Left ventricle myocardium inferior (tissue), 1 donor: ENCODE results near the gene PIWIL1. TPM values are rescaled to one million over a fixed set of nuclear protein-coding genes. Genes with fewer than 3 reads are reported as not detected.

Experiments
- DNase-seq: peaks from one replicate; pipeline ENCODE4 v3.0.0-alpha.2; 2020
- H3K27ac ChIP-seq: fragments of 200-600 bp; replicated peaks from 2 replicates; pipeline ENCODE4 v1.8.0; 2021
- H3K27me3 ChIP-seq: fragments of 200-600 bp; 2 replicates; pipeline ENCODE4 v1.8.0; 2021; ENCODE audit warnings: low read depth
- H3K36me3 ChIP-seq: fragments of 200-600 bp; 2 replicates; pipeline ENCODE4 v1.8.0; 2021
- H3K4me1 ChIP-seq: fragments of 200-600 bp; 2 replicates; pipeline ENCODE4 v1.8.0; 2021
- H3K4me3 ChIP-seq: fragments of 200-600 bp; 2 replicates; pipeline ENCODE4 v1.8.0; 2021; ENCODE audit warnings: mild to moderate bottlenecking, moderate library complexity
- H3K9me3 ChIP-seq: fragments of 200-600 bp; replicated peaks from 2 replicates; pipeline ENCODE4 v1.8.0; 2021
- CTCF ChIP-seq: fragments of 200-600 bp; IDR thresholded peaks from 2 replicates; pipeline ENCODE4 v1.8.0; 2021; ENCODE audit warnings: antibody characterized with exemption, mild to moderate bottlenecking, borderline replicate concordance
- intact Hi-C: fragments of 100-400 bp; cut with micrococcal nuclease; formaldehyde crosslinking; loops from one replicate; pipeline ENCODE4 v1.11.0; 2022
- total RNA-seq: library from RNA; stranded (reverse); fragmentation: NEBNext Ultra II Directional; extraction: Animal tissue kit (Norgen Biotek cat#: 25700); gene quantifications from one replicate; pipeline ENCODE4 v1.2.1, GENCODE V29; 2021
- donor health status: DM: no; HTN: yes; CAD: no; lungs with severe emphysema.

Gene PIWIL1
- total RNA-seq, 1 donor from 2014 or later: not detected

GRCh38 chr12:130418251-130418650 lies 80.6 kb downstream of the PIWIL1 start:
- no peak overlapping the region for H3K27ac ChIP-seq
- no peak for TF ChIP-seq CTCF
- H3K9me3 ChIP-seq: no peaks in the 10 kb centered on the region
- H3K36me3 ChIP-seq: no peaks in the 10 kb centered on the region
- intact Hi-C loops: no loop called here
- no peak for DNase-seq
- H3K4me1 ChIP-seq: no peaks in the 10 kb centered on the region
- no peak overlapping the region for H3K4me3 ChIP-seq
- peaks cover 87% of the 10 kb centered on the region for H3K27me3 ChIP-seq

- Histone ChIP-seq H3K4me3 (no peak overlapping the region), H3K36me3 (no peaks in the 10 kb centered on the region), H3K27me3 (peaks cover 86% of the 10 kb centered on the region), H3K4me1 (no peaks in the 10 kb centered on the region), H3K27ac (no peak overlapping the region), H3K9me3 (no peaks in the 10 kb centered on the region)
- no peak for DNase-seq
- TF ChIP-seq CTCF: no peak
- intact Hi-C loops: no loop called here
These were observed 81.4 kb downstream of the PIWIL1 start for GRCh38 chr12:130419116-130419515.

- TF ChIP-seq CTCF: no peak
- intact Hi-C loops: no loop called here
These were observed 82.4 kb downstream of the PIWIL1 start for GRCh38 chr12:130420071-130420470.

GRCh38 chr12:130421896-130422295 lies 84.2 kb downstream of the PIWIL1 start:
- no peaks in the 10 kb centered on the region for H3K9me3 ChIP-seq
- H3K36me3 ChIP-seq: no peaks in the 10 kb centered on the region
- H3K4me3 ChIP-seq: no peak overlapping the region
- H3K27me3 ChIP-seq: peaks cover 74% of the 10 kb centered on the region
- TF ChIP-seq CTCF: no peak
- no peak for DNase-seq
- no peaks in the 10 kb centered on the region for H3K4me1 ChIP-seq
- intact Hi-C loops: no loop called here
- H3K27ac ChIP-seq: no peak overlapping the region

More at GRCh38 chr12:130420071-130420470, 82.4 kb downstream of the PIWIL1 start:
- H3K27ac ChIP-seq: no peak overlapping the region
- H3K4me1 ChIP-seq: no peaks in the 10 kb centered on the region
- no peak for DNase-seq
- H3K36me3 ChIP-seq: no peaks in the 10 kb centered on the region
- no peak overlapping the region for H3K4me3 ChIP-seq
- H3K27me3 ChIP-seq: peaks cover 83% of the 10 kb centered on the region
- no peaks in the 10 kb centered on the region for H3K9me3 ChIP-seq

Other genes with a start within 250 kb of the PIWIL1 start
- gene FZD10, start 175.4 kb upstream of the PIWIL1 start, total RNA-seq: 0.05 TPM